ENCODE results near the gene SKI. TPM values are rescaled to one million over a fixed set of nuclear protein-coding genes. Genes with fewer than 3 reads are reported as not detected.

SKI gene
- total RNA-seq, 1 experiment from 2014 or later, result 28.3 TPM

DNA sequence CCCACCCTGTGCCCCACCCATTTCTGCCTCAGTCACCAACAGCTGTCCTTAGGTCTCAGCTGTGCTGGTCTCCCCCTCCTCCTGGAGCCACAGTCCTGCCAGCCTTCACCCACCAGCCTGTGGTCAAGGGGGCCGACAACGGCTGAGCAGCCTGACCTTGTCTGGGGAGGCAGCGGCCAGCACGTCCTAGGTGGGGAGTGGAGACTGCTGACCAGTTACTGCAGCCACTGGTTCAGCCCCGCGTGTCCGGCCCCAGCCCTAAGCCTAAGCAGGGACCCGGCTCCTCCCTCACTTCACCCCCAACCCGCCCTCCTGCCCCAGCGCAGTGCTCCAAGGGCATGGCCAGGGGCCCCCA lies 84.0 kb downstream of the SKI start:
- intact Hi-C loops (cut with micrococcal nuclease), result loop anchor here (5.0 kb wide), 3 partner anchors 65 to 105 kb away; no protein-coding TSS in a partner anchor
- ATAC-seq, result no peak
- no peak overlapping the region for H3K27ac ChIP-seq (ENCODE audit: low read length)

DNA sequence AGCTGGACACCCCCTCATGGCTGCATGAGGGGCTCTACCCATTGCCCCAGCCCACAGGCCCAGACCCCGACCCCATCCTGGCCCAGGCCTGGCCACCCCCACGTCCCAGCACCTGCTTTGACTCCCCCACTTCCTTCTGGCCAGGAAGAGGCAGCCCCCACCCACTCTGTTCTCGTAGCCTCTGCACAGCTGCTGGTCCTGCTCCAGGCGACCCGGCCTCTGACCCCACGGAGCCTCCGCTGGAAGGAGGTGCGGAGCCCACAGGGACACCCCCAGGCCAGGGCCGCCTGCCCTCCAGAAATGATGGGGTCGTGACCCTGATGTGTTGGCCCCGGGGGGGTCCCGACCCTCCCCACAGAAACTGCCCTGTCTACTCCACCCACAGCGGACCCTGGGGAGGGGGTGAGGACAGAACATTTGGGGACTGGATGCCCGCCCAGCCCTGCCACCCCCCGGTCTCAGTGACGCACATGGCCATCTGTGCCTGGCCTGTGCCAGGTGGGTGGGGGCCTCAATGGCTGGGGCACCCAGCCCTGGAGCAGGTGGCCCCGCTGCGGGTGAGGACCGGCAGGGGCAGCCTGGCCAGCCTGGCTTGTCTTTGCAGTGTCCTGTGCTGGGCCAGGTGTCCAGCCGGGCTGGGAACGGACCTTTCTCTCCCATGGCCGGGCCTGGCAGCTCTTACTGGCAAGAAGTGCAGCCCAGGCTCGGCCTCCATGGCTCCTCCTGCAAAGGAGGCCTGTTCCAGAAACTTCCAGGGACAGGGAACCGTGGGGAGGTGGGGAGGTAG lies 84.6 kb downstream of the SKI start:
- H3K27me3 ChIP-seq (ENCODE audit: low read length), result no peaks in the 10 kb centered on the region
- DNase-seq (no peak), ATAC-seq (no peak)
- CTCF ChIA-PET, result interaction anchor here (0.6 kb wide), 1 partner anchor 100 kb away, joined by 5 read pairs; no protein-coding TSS in a partner anchor
- no peak overlapping the region for H2AFZ ChIP-seq (ENCODE audit: low read length)
- BruUV-seq (replicated peaks), result no TSS peak
- no peak overlapping the region for H3K4me2 ChIP-seq (ENCODE audit: low read length)
- intact Hi-C loops (cut with micrococcal nuclease), result loop anchor here (5.0 kb wide), 3 partner anchors 65 to 105 kb away; no protein-coding TSS in a partner anchor
- H3K9me3 ChIP-seq (ENCODE audit: low read length), result no peaks in the 10 kb centered on the region
- H3K4me1 ChIP-seq (ENCODE audit: insufficient read depth, low read length), result peaks cover 6% of the 10 kb centered on the region; the same call in 1 of the 2 replicates
- no peak for TF ChIP-seq EZH2phosphoT487 (IDR thresholded peaks at IDR 0.05; ENCODE audit: borderline replicate concordance, low read length)
- TF ChIP-seq, protein P1, sequence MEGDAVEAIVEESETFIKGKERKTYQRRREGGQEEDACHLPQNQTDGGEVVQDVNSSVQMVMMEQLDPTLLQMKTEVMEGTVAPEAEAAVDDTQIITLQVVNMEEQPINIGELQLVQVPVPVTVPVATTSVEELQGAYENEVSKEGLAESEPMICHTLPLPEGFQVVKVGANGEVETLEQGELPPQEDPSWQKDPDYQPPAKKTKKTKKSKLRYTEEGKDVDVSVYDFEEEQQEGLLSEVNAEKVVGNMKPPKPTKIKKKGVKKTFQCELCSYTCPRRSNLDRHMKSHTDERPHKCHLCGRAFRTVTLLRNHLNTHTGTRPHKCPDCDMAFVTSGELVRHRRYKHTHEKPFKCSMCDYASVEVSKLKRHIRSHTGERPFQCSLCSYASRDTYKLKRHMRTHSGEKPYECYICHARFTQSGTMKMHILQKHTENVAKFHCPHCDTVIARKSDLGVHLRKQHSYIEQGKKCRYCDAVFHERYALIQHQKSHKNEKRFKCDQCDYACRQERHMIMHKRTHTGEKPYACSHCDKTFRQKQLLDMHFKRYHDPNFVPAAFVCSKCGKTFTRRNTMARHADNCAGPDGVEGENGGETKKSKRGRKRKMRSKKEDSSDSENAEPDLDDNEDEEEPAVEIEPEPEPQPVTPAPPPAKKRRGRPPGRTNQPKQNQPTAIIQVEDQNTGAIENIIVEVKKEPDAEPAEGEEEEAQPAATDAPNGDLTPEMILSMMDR (conservative IDR thresholded peaks at IDR 0.05; ENCODE audit: low read depth, low read length), result no peak
- no peak for TF ChIP-seq EZH2 (IDR thresholded peaks at IDR 0.05; ENCODE audit: low read length, unreplicated experiment)
- no peaks in the 10 kb centered on the region for H3K9me2 ChIP-seq (replicated peaks; ENCODE audit: low read length)
- H3K36me3 ChIP-seq (ENCODE audit: low read depth, low read length), result peaks cover 7% of the 10 kb centered on the region
- no peak overlapping the region for H3K4me3 ChIP-seq (ENCODE audit: low read length)
- H3K27ac ChIP-seq (ENCODE audit: low read length), result no peak overlapping the region
- H3K79me2 ChIP-seq (ENCODE audit: low read length), result no peaks in the 10 kb centered on the region
- POLR2A ChIA-PET (ENCODE audit: unreplicated experiment), result interaction anchor here (0.9 kb wide), 1 partner anchor 69 kb away, joined by 4 read pairs; no protein-coding TSS in a partner anchor
- no peaks in the 10 kb centered on the region for H3F3A ChIP-seq (ENCODE audit: low read length, unreplicated experiment)
- H4K20me1 ChIP-seq (ENCODE audit: low read length), result no peaks in the 10 kb centered on the region
- H3K9ac ChIP-seq (ENCODE audit: low read length), result no peak overlapping the region

More for the DNA sequence above, 84.0 kb downstream of the SKI start:
- H3K4me1 ChIP-seq (ENCODE audit: insufficient read depth, low read length), result peaks cover 6% of the 10 kb centered on the region; the same call in 1 of the 2 replicates
- peaks cover 12% of the 10 kb centered on the region for H3K36me3 ChIP-seq (ENCODE audit: low read depth, low read length)
- no peaks in the 10 kb centered on the region for H3K9me3 ChIP-seq (ENCODE audit: low read length)
- POLR2A ChIA-PET (ENCODE audit: unreplicated experiment), result interaction anchor here (0.9 kb wide), 1 partner anchor 70 kb away, joined by 4 read pairs; no protein-coding TSS in a partner anchor
- no peaks in the 10 kb centered on the region for H3K9me2 ChIP-seq (replicated peaks; ENCODE audit: low read length)
- TF ChIP-seq EZH2phosphoT487 (IDR thresholded peaks at IDR 0.05; ENCODE audit: borderline replicate concordance, low read length) (no peak), EZH2 (IDR thresholded peaks at IDR 0.05; ENCODE audit: low read length, unreplicated experiment) (no peak)
- TF ChIP-seq, protein P1 (conservative IDR thresholded peaks at IDR 0.05; ENCODE audit: low read depth, low read length), result no peak
- no peaks in the 10 kb centered on the region for H3K27me3 ChIP-seq (ENCODE audit: low read length)
- no peaks in the 10 kb centered on the region for H3K79me2 ChIP-seq (ENCODE audit: low read length)
- CTCF ChIA-PET, result interaction anchor here (0.6 to 1.2 kb wide), 4 partner anchors 70 to 117 kb away, joined by 3 to 8 read pairs (median 4); partner anchors contain the start of gene FAAP20
- H3K4me2 ChIP-seq (ENCODE audit: low read length), result no peak overlapping the region
- no TSS peak for BruUV-seq (replicated peaks)
- DNase-seq, result no peak
- H4K20me1 ChIP-seq (ENCODE audit: low read length), result no peaks in the 10 kb centered on the region
- no peak overlapping the region for H3K4me3 ChIP-seq (ENCODE audit: low read length)
- H3F3A ChIP-seq (ENCODE audit: low read length, unreplicated experiment), result no peaks in the 10 kb centered on the region
- no peak overlapping the region for H2AFZ ChIP-seq (ENCODE audit: low read length)
- H3K9ac ChIP-seq (ENCODE audit: low read length), result no peak overlapping the region
